HL-60/S4 treated with phorbol 12-myristate 13-acetate at 8.2 ng/mL for 4 days and 3 days (cell line): ENCODE data around the gene ZFYVE28.
"Not testable (repeated sequence)": the region's sequence is repeated elsewhere in the genome, so short reads cannot be mapped to it uniquely, and the experiment has no call there.

ENCODE experiments used
- in situ Hi-C: fragments of 300-500 bp; cut with MboI; formaldehyde crosslinking; loops from 2 replicates; pipeline ENCODE4 v1.15.0; 2022; ENCODE audit warnings: low sequenced_read_pairs

The ZFYVE28 gene

DNA sequence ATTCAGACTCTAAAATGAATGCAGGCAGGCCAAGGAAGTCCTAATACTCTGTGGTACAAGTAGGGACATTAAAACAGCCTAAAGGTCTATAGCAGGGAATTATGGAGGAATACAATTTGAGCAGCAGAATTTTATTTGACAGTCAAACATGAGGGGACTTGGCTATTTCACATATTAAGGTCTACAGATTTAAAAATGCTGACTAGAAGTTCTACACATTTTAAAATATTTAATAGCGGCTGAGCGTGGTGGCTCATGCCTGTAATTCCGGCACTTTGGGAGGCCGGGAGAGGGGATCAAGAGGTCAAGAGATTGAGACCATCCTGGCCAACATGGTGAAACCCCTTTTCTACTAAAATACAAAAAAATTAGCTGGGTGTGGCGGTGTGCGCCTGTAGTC, 187.4 kb downstream of the ZFYVE28 start:
- in situ Hi-C loops = no loop called here

DNA sequence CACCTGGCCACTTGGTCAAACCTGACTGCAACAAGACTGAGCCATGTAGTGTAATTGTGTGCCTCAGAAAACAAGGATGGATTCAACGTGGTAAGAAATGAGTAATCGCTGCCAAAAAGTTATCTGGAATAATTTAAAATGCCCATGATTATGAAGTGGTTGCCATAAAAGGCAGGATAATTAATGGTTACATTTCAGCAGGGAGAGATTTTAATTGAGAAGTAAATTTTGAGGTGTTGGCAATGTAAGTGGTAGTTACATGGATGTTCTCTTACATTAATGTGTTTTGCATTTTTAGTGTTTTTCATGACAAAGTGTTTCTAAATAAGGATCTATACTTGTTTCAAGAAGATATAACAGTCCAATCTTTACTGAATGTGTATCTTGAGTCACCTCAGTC, 192.2 kb downstream of the ZFYVE28 start:
- in situ Hi-C loops = no loop called here

DNA sequence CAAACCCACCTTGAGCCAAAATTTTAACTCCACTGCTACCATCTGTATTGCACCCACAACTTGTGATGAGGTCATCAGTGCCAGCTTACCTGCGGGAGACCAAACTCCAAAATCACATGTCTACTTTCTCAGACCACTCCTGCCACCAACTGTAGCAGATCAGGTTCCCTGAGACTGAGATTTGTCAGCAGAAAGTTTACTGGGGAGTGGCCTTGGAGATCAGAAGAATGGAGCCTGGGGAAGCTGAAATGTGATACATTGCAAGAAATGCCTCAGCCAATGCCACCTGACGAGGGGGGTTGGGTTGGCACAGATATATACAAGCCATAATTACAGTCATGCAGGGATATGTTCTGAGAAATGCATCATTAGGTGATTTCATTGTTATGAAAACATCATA, 195.6 kb downstream of the ZFYVE28 start:
- in situ Hi-C loops = no loop called here

GRCh38 chr4:2221378-2221777, 197.1 kb downstream of the ZFYVE28 start:
- in situ Hi-C loops = not testable (repeated sequence)

- in situ Hi-C loops = no loop called here
Measured at GRCh38 chr4:2220016-2220630, 198.3 kb downstream of the ZFYVE28 start.
